GM12878 (cell line): Measurements from ENCODE around the gene CCM2. TPM values are rescaled to one million over a fixed set of nuclear protein-coding genes. Genes with fewer than 3 reads are reported as not detected.
"Not testable (repeated sequence)": the region's sequence is repeated elsewhere in the genome, so short reads cannot be mapped to it uniquely, and the experiment has no call there.

Source experiments
- ATAC-seq: fragments of 200-7000 bp; cut with Tn5 transposase; 3 replicates; pipeline ENCODE4 v1.9.1; 2020; ENCODE audit warnings: mild to moderate bottlenecking, moderate library complexity
- BruUV-seq: library from RNA; stranded (reverse); fragments of 400-500 nt; replicated peaks from 2 replicates; lab custom pipeline; 2021; lab: Mats Ljungman, UMichigan
- CTCF ChIA-PET: fragments of 300-600 bp; sonication (Branson Sonifier 250); formaldehyde crosslinking; extraction: SDS; loops from one replicate; lab custom pipeline; 2021; ENCODE audit warnings: inconsistent platforms; lab: Yijun Ruan, JAX
- POLR2A ChIA-PET: fragments of 350-600 bp; formaldehyde crosslinking; extraction: SDS; loops from one replicate; lab custom pipeline; 2021; ENCODE audit warnings: inconsistent platforms; lab: Charles Lee
- RAD21 ChIA-PET: fragments of 300-600 bp; sonication (Branson Sonifier 250); formaldehyde crosslinking; loops from one replicate; lab custom pipeline; 2023; ENCODE audit warnings: antibody characterized with exemption; ENCODE audit not compliant: unreplicated experiment; lab: Charles Lee
- SMC1A ChIA-PET: fragments of 300-600 bp; sonication (Branson Sonifier 250); formaldehyde crosslinking; loops from one replicate; lab custom pipeline; 2023; ENCODE audit not compliant: unreplicated experiment, uncharacterized antibody; lab: Charles Lee
- DNase-seq: peaks from one replicate; pipeline ENCODE4 v3.0.0-alpha.2; 2011; ENCODE audit warnings: low read depth, low spot score
- FAIRE-seq: peaks from 3 replicates; lab custom pipeline; 2011; peaks lifted over from hg19 to GRCh38; lab: Jason Lieb, UNC
- H2AFZ ChIP-seq: 2 replicates; pipeline ENCODE4 v1.6.0; 2011; ENCODE audit warnings: low read depth, low read length, control low read depth; ENCODE audit not compliant: control insufficient read depth
- H3K27ac ChIP-seq: 2 replicates; pipeline ENCODE4 v1.5.1; 2011; ENCODE audit warnings: control low read depth; ENCODE audit not compliant: control insufficient read depth, insufficient read depth
- H3K27me3 ChIP-seq, 2 experiments: replicated peaks in 1 of 2; 2 replicates each; pipeline versions ENCODE4 v1.6.0 to v1.6.1; 2011; ENCODE audit warnings: low read length in 1 of 2; ENCODE audit not compliant: control insufficient read depth in 2 of 2, insufficient read depth in 2 of 2
- H3K36me3 ChIP-seq, 2 experiments: 2 replicates each; pipeline ENCODE4 v1.5.1; 2011; ENCODE audit warnings: low read length in 1 of 2; ENCODE audit not compliant: control insufficient read depth in 2 of 2, insufficient read depth in 2 of 2
- H3K4me1 ChIP-seq: 2 replicates; pipeline ENCODE4 v1.6.1; 2011; ENCODE audit warnings: mild to moderate bottlenecking, low read length, moderate library complexity, mixed read lengths; ENCODE audit not compliant: control insufficient read depth, insufficient read depth
- H3K4me2 ChIP-seq: 2 replicates; pipeline ENCODE4 v1.6.0; 2011; ENCODE audit warnings: control low read depth; ENCODE audit not compliant: control insufficient read depth, insufficient read depth
- H3K4me3 ChIP-seq: fragments of 200-600 bp; sonication (generic); 2 replicates; pipeline ENCODE4 v1.5.1; 2016
- H3K79me2 ChIP-seq: 2 replicates; pipeline ENCODE4 v1.6.0; 2011; ENCODE audit warnings: low read length; ENCODE audit not compliant: control insufficient read depth, insufficient read depth
- H3K9ac ChIP-seq: 2 replicates; pipeline ENCODE4 v1.8.0; 2011; ENCODE audit warnings: low read length, control low read depth, mixed read lengths; ENCODE audit not compliant: control insufficient read depth, insufficient read depth
- H3K9me3 ChIP-seq: replicated peaks from 3 replicates; pipeline ENCODE4 v1.5.1; 2011; ENCODE audit warnings: mild to moderate bottlenecking, low read length; ENCODE audit not compliant: control insufficient read depth, insufficient read depth
- H4K20me1 ChIP-seq: 2 replicates; pipeline ENCODE4 v1.6.0; 2011; ENCODE audit not compliant: control insufficient read depth, insufficient read depth
- BCLAF1 ChIP-seq: fragments of 450-650 bp; IDR thresholded peaks from 2 replicates; pipeline ENCODE4 v1.6.1; 2017; ENCODE audit warnings: antibody characterized with exemption, mild to moderate bottlenecking, moderate library complexity
- CHD1 ChIP-seq: IDR thresholded peaks from 2 replicates; pipeline ENCODE4 v1.6.1; 2012; ENCODE audit warnings: low read depth, low read length, improper control_type of control experiment
- ZNF592 ChIP-seq: fragments of 450-650 bp; IDR thresholded peaks from 2 replicates; pipeline ENCODE4 v1.6.1; 2017; ENCODE audit warnings: mild to moderate bottlenecking, moderate library complexity
- WGBS: methylation state at CpG from one replicate; pipeline ENCODE4 v1.1.6; 2016; ENCODE audit warnings: low lambda C conversion rate; ENCODE audit not compliant: insufficient replicate concordance, insufficient coverage; ENCODE audit errors: missing lambda C conversion rate; 5-methylcytosine and 5-hydroxymethylcytosine counted together
- in situ Hi-C: fragments of 300-500 bp; cut with MboI; formaldehyde crosslinking; loops from 9 replicates; pipeline ENCODE4 v1.14.3; 2018; ENCODE audit warnings: mixed read lengths
- intact Hi-C: fragments of 100-400 bp; cut with micrococcal nuclease; formaldehyde crosslinking; loops from one replicate; pipeline ENCODE4 v1.14.2; 2022; ENCODE audit not compliant: unreplicated experiment
- polyA plus RNA-seq, 11 experiments: library from polyadenylated mRNA; depleted of rRNA in 4 of 11; unstranded in 6 of 11; stranded (reverse) in 5 of 11; fragments of >200 nt; fragmentation: Nextera tagmentation in 4 of 11; fragmentation: Illumina TruSeq in 1 of 11; extraction: Ambion mirVana in 4 of 11; extraction: Trizol in 1 of 11; gene quantifications; 1 replicate in 1 of 11; 2 replicates in 10 of 11; pipeline versions ENCODE4 v1.2.1 to v1.2.3, GENCODE V29; 2011 to 2016; ENCODE audit warnings: inconsistent platforms in 2 of 11, missing spikeins in 2 of 11, low read depth in 1 of 11
- total RNA-seq, 4 experiments: library from RNA; depleted of rRNA in 3 of 4; stranded (reverse); fragments of >200 nt in 3 of 4; fragmentation: Illumina TruSeq in 1 of 4; extraction: Trizol in 1 of 4; gene quantifications; 2 replicates each; pipeline versions ENCODE4 v1.2.1 to v1.2.3, GENCODE V29; 2013 to 2021

The CCM2 gene
- total and polyA plus RNA-seq, 10 of the 15 experiments (the other 5 are each of a cell fraction or from before 2014, with no cell fraction given): 1.00 to 82.3 (median 48.7) TPM

GRCh38 chr7:45033261-45033930, 33.4 kb downstream of the CCM2 start (continued):
- no peak for TF ChIP-seq ZNF592
- TF ChIP-seq CHD1: no peak
- TF ChIP-seq, all 136 proteins: peak for 0

- Histone ChIP-seq H3K79me2 (peaks cover 70% of the 10 kb centered on the region), H3K9me3 (no peaks in the 10 kb centered on the region), H2AFZ (no peak overlapping the region), H3K36me3 (peaks cover 4 to 20% of the 10 kb centered on the region in 2 experiments; a peak in 3 of 4 replicates), H3K4me1 (peaks cover 21% of the 10 kb centered on the region), H3K27ac (peak overlapping the region; percentile 46; the same call in 1 of the 2 replicates), H3K27me3 (no peaks in the 10 kb centered on the region), H3K9ac (no peak overlapping the region; the same call in 1 of the 2 replicates), H3K4me2 (peak overlapping the region; percentile 59; the same call in 1 of the 2 replicates), H3K4me3 (0 out of 2 replicates have a peak overlapping the region, but pooled peaks have one; percentile 21), H4K20me1 (peaks cover 4% of the 10 kb centered on the region; the same call in 1 of the 2 replicates)
- in situ Hi-C loops: no loop called here
- intact Hi-C loops: no loop called here
- BruUV-seq: no TSS peak
- WGBS: 67% methylated on average over 3 of the region's 4 CpGs
- ChIA-PET RAD21 (interaction anchor here (0.9 to 4.1 kb wide), 3 partner anchors 12 to 60 kb away, joined by 3 to 17 read pairs (median 5); no protein-coding TSS in a partner anchor), SMC1A (interaction anchor here (1.2 to 3.1 kb wide), 9 partner anchors 11 to 77 kb away, joined by 3 to 16 read pairs (median 4); partner anchors contain the start of genes CCM2 and TBRG4), CTCF (interaction anchor here (1.1 to 4.4 kb wide), 2 partner anchors 32 to 60 kb away, joined by 3 to 20 read pairs; no protein-coding TSS in a partner anchor)
- FAIRE-seq: no peak
- TF ChIP-seq BCLAF1: no peak
- TF ChIP-seq, all 136 proteins: peak for 0
- POLR2A ChIA-PET: interaction anchor here (0.5 to 2.3 kb wide), 6 partner anchors 10 to 61 kb away, joined by 3 to 21 read pairs (median 6); no protein-coding TSS in a partner anchor
- ATAC-seq (peak; percentile 27; the same call in 1 of the 3 replicates), DNase-seq (no peak)
These were observed 33.9 kb downstream of the CCM2 start for GRCh38 chr7:45033931-45034290.

- ChIA-PET SMC1A (interaction anchor here (0.8 to 2.1 kb wide), 7 partner anchors 11 to 58 kb away, joined by 3 to 8 read pairs (median 4); partner anchors contain the start of gene CCM2), POLR2A (interaction anchor here (1.5 to 2.0 kb wide), 2 partner anchors 11 to 57 kb away, joined by 5 to 6 read pairs; no protein-coding TSS in a partner anchor), RAD21 (interaction anchor here (4.1 kb wide), 1 partner anchor 61 kb away, joined by 17 read pairs; no protein-coding TSS in a partner anchor), CTCF (interaction anchor here (4.4 kb wide), 1 partner anchor 61 kb away, joined by 20 read pairs; no protein-coding TSS in a partner anchor)
- in situ Hi-C loops, H3K4me3 ChIP-seq, H3K27ac ChIP-seq, H2AFZ ChIP-seq, FAIRE-seq, H3K9ac ChIP-seq, BruUV-seq, H4K20me1 ChIP-seq, intact Hi-C loops, H3K9me3 ChIP-seq, H3K4me2 ChIP-seq, H3K27me3 ChIP-seq, ATAC-seq, DNase-seq: not testable (repeated sequence)
- peaks cover 19% of the 10 kb centered on the region for H3K4me1 ChIP-seq
- peaks cover 62% of the 10 kb centered on the region for H3K79me2 ChIP-seq
- WGBS: 87% methylated on average over 5 of the region's 5 CpGs
- peaks cover 7 to 25% of the 10 kb centered on the region in 2 experiments; a peak in 3 of 4 replicates for H3K36me3 ChIP-seq
These were observed 34.7 kb downstream of the CCM2 start for GRCh38 chr7:45034710-45035109.
